ENCODE measurements around the gene MBNL1.

DNA sequence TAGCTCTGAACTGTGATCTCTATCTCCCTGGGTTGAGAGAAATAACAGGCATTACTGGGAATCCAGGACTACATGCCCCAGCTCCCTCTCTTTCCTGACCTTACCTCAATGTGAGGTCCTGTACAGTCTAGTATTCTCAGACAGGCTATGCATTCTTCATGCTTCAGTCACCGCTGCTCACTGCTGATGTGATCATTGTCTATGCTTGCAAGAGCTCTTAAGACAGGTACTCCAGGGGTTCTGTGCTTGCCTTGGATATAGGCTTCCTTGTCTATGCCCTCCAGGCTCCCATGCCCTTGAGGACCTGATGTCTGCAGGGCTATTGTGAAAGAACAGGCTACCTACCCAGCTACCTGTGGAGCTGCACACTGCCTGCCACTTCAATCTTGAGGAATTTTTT is 183.6 kb downstream of the MBNL1 start:
- TF ChIP-seq, protein P1, sequence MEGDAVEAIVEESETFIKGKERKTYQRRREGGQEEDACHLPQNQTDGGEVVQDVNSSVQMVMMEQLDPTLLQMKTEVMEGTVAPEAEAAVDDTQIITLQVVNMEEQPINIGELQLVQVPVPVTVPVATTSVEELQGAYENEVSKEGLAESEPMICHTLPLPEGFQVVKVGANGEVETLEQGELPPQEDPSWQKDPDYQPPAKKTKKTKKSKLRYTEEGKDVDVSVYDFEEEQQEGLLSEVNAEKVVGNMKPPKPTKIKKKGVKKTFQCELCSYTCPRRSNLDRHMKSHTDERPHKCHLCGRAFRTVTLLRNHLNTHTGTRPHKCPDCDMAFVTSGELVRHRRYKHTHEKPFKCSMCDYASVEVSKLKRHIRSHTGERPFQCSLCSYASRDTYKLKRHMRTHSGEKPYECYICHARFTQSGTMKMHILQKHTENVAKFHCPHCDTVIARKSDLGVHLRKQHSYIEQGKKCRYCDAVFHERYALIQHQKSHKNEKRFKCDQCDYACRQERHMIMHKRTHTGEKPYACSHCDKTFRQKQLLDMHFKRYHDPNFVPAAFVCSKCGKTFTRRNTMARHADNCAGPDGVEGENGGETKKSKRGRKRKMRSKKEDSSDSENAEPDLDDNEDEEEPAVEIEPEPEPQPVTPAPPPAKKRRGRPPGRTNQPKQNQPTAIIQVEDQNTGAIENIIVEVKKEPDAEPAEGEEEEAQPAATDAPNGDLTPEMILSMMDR (IDR thresholded peaks at IDR 0.05) = no peak
- no peak for TF ChIP-seq POLR2A (IDR thresholded peaks at IDR 0.05)

All from testis (tissue), 2 donors.